PC-9 (cell line): ENCODE measurements around the gene THADA. TPM values are rescaled to one million over a fixed set of nuclear protein-coding genes. Genes with fewer than 3 reads are reported as not detected.
A peak's percentile ranks its signal among the peaks of the same experiment; 100 is the strongest.

Experiments
- BruUV-seq: library from RNA; stranded (reverse); fragments of 400-500 nt; replicated peaks from 2 replicates; lab custom pipeline; 2021; lab: Mats Ljungman, UMichigan
- CTCF ChIA-PET: fragments of 300-600 bp; sonication (Branson Sonifier 250); formaldehyde crosslinking; loops from one replicate; lab custom pipeline; 2022; ENCODE audit warnings: antibody characterized with exemption; lab: Charles Lee
- POLR2A ChIA-PET: fragments of 300-600 bp; sonication (Branson Sonifier 250); formaldehyde crosslinking; loops from one replicate; lab custom pipeline; 2022; ENCODE audit warnings: antibody characterized with exemption; ENCODE audit not compliant: unreplicated experiment; lab: Charles Lee
- DNase-seq, 2 experiments: peaks; one replicate each; pipeline versions ENCODE4 v3.0.0 to v3.0.0-alpha.2; 2015 to 2022; ENCODE audit warnings: mixed read lengths in 1 of 2
- H2AFZ ChIP-seq: fragments of 200-600 bp; sonication (generic); 2 replicates; pipeline ENCODE4 v1.8.1; 2017; ENCODE audit warnings: antibody characterized with exemption
- H3F3A ChIP-seq: fragments of 200-600 bp; sonication (generic); 2 replicates; pipeline ENCODE4 v1.8.1; 2017; ENCODE audit warnings: antibody characterized with exemption, mild to moderate bottlenecking, low read depth; ENCODE audit not compliant: insufficient read depth
- H3K27ac ChIP-seq: fragments of 200-600 bp; sonication (generic); 2 replicates; pipeline ENCODE4 v1.6.1; 2016; ENCODE audit warnings: mixed run types
- H3K27me3 ChIP-seq: fragments of 200-600 bp; sonication (generic); 2 replicates; pipeline ENCODE4 v1.6.1; 2016; ENCODE audit warnings: low read depth, mixed run types; ENCODE audit not compliant: insufficient read depth
- H3K36me3 ChIP-seq: fragments of 200-600 bp; sonication (generic); 2 replicates; pipeline ENCODE4 v1.6.1; 2016; ENCODE audit warnings: low read depth, mixed run types
- H3K4me1 ChIP-seq: fragments of 200-600 bp; sonication (generic); replicated peaks from 2 replicates; pipeline ENCODE4 v1.6.1; 2016; ENCODE audit warnings: mixed run types; ENCODE audit not compliant: insufficient read depth
- H3K4me2 ChIP-seq: fragments of 200-600 bp; sonication (generic); 2 replicates; pipeline ENCODE4 v1.6.1; 2017; ENCODE audit warnings: mixed run types
- H3K4me3 ChIP-seq: fragments of 200-600 bp; sonication (generic); 2 replicates; pipeline ENCODE4 v1.6.1; 2016; ENCODE audit warnings: mixed run types
- H3K79me2 ChIP-seq: fragments of 200-600 bp; sonication (generic); 2 replicates; pipeline ENCODE4 v1.6.1; 2017; ENCODE audit warnings: low read depth, mixed run types
- H3K9me2 ChIP-seq: fragments of 200-600 bp; sonication (generic); 2 replicates; pipeline ENCODE4 v1.8.1; 2017; ENCODE audit warnings: mild to moderate bottlenecking; ENCODE audit not compliant: insufficient read depth
- H3K9me3 ChIP-seq: fragments of 200-600 bp; sonication (generic); 2 replicates; pipeline ENCODE4 v1.8.1; 2016; ENCODE audit warnings: low read depth; ENCODE audit not compliant: insufficient read depth
- H4K20me1 ChIP-seq: fragments of 200-600 bp; sonication (generic); 2 replicates; pipeline ENCODE4 v1.8.1; 2017; ENCODE audit not compliant: insufficient read depth
- CTCF ChIP-seq: fragments of 200-600 bp; sonication (generic); conservative IDR thresholded peaks from 2 replicates; pipeline ENCODE4 v1.6.1; 2017; ENCODE audit warnings: mixed run types, antibody characterized with exemption, mild to moderate bottlenecking, moderate library complexity
- EZH2 ChIP-seq: fragments of 200-600 bp; sonication (generic); IDR thresholded peaks from 2 replicates; pipeline ENCODE4 v1.8.0; 2017; ENCODE audit warnings: antibody characterized with exemption, low read depth
- intact Hi-C: fragments of 100-400 bp; cut with micrococcal nuclease; formaldehyde crosslinking; loops from one replicate; pipeline ENCODE4 v1.10.0; 2022; ENCODE audit not compliant: unreplicated experiment
- total RNA-seq: library from RNA; stranded (reverse); gene quantifications from 2 replicates; pipeline ENCODE4 v1.2.3, GENCODE V29; 2021

The THADA gene
- total RNA-seq, 1 experiment from 2014 or later = 28.1 TPM

- BruUV-seq = no TSS peak
- no peak overlapping the region for H2AFZ ChIP-seq
- H3K4me2 ChIP-seq = no peak overlapping the region
- no peaks in the 10 kb centered on the region for H3K36me3 ChIP-seq
- H3K27ac ChIP-seq = no peak overlapping the region
- H3F3A ChIP-seq = peaks cover 34% of the 10 kb centered on the region
- no peaks in the 10 kb centered on the region for H3K79me2 ChIP-seq
- CTCF ChIA-PET = no interaction called here
- TF ChIP-seq CTCF = no peak
- TF ChIP-seq EZH2 = no peak
- POLR2A ChIA-PET = no interaction called here
- H3K9me3 ChIP-seq = no peaks in the 10 kb centered on the region
- H3K4me3 ChIP-seq = no peak overlapping the region
- peaks cover 45% of the 10 kb centered on the region for H3K4me1 ChIP-seq
- no peaks in the 10 kb centered on the region for H3K27me3 ChIP-seq
- intact Hi-C loops = no loop called here
- no peak for DNase-seq
- no peaks in the 10 kb centered on the region for H4K20me1 ChIP-seq
- H3K9me2 ChIP-seq = no peaks in the 10 kb centered on the region
These were observed 407.1 kb downstream of the THADA start for GRCh38 chr2:43188561-43189386.

- no peaks in the 10 kb centered on the region for H3K9me3 ChIP-seq
- CTCF ChIA-PET = no interaction called here
- H4K20me1 ChIP-seq = no peaks in the 10 kb centered on the region
- no peak overlapping the region for H3K4me2 ChIP-seq
- peaks cover 50% of the 10 kb centered on the region for H3F3A ChIP-seq
- no peak overlapping the region for H3K4me3 ChIP-seq
- intact Hi-C loops = no loop called here
- H3K4me1 ChIP-seq = peaks cover 52% of the 10 kb centered on the region
- no peak overlapping the region for H2AFZ ChIP-seq
- BruUV-seq = no TSS peak
- no peaks in the 10 kb centered on the region for H3K36me3 ChIP-seq
- peak overlapping the region; percentile 80 for H3K27ac ChIP-seq
- H3K27me3 ChIP-seq = no peaks in the 10 kb centered on the region
- POLR2A ChIA-PET = no interaction called here
- H3K9me2 ChIP-seq = no peaks in the 10 kb centered on the region
- no peak for TF ChIP-seq CTCF
- no peak for TF ChIP-seq EZH2
- no peaks in the 10 kb centered on the region for H3K79me2 ChIP-seq
- DNase-seq = no peak
These were observed 409.0 kb downstream of the THADA start for GRCh38 chr2:43186679-43187374.

DNA sequence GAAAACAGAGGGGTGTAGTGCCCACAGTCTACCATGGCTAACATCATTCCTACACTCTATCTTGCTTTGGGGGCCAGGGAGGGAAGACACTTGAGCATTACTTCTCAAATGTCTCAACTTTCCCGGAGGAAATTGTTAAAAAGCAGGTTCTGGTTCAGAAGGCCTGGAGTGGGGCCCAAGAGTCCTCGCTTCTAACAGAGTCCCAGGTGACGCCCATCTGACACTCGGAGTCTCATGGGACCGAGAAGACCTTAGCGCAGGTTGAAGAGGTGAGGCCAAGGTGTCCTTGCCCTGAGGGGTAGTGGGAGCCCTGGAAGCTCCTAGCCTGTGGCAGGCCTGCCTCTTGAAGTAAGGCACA, 409.5 kb downstream of the THADA start:
- H3F3A ChIP-seq = peaks cover 55% of the 10 kb centered on the region
- no peaks in the 10 kb centered on the region for H3K36me3 ChIP-seq
- no peak for DNase-seq
- no TSS peak for BruUV-seq
- H4K20me1 ChIP-seq = no peaks in the 10 kb centered on the region
- intact Hi-C loops = no loop called here
- no peaks in the 10 kb centered on the region for H3K9me3 ChIP-seq
- H3K4me3 ChIP-seq = no peak overlapping the region
- TF ChIP-seq CTCF = no peak
- TF ChIP-seq EZH2 = no peak
- peak overlapping the region; percentile 80 for H3K27ac ChIP-seq
- no peaks in the 10 kb centered on the region for H3K27me3 ChIP-seq
- no peak overlapping the region for H2AFZ ChIP-seq
- H3K4me1 ChIP-seq = peaks cover 58% of the 10 kb centered on the region
- H3K4me2 ChIP-seq = no peak overlapping the region
- CTCF ChIA-PET = no interaction called here
- H3K79me2 ChIP-seq = no peaks in the 10 kb centered on the region
- POLR2A ChIA-PET = no interaction called here
- H3K9me2 ChIP-seq = no peaks in the 10 kb centered on the region
